Vagina (tissue), 2 donors: Measurements from ENCODE around the gene PPP6R2.
A peak's percentile ranks its signal among the peaks of the same experiment; 100 is the strongest.

Source experiments
- POLR2AphosphoS5 ChIP-seq, 2 donors: sonication (generic); formaldehyde crosslinking; IDR thresholded peaks; one replicate each; pipeline ENCODE4 v1.9.0; 2017; ENCODE audit warnings: antibody characterized with exemption in 2 of 2, mild to moderate bottlenecking in 2 of 2, low read depth in 1 of 2; ENCODE audit not compliant: insufficient read depth in 1 of 2
- TF ChIP-seq, protein P1 (sequence below), 3 experiments: fragments of 450-650 bp in 2 of 3; fragments of 200-600 bp in 1 of 3; sonication (generic) in 1 of 3; IDR thresholded peaks; one replicate each; pipeline ENCODE4 v1.5.1; 2017 to 2019; ENCODE audit warnings: antibody characterized with exemption in 3 of 3, mild to moderate bottlenecking in 2 of 3, moderate library complexity in 2 of 3

DNA sequence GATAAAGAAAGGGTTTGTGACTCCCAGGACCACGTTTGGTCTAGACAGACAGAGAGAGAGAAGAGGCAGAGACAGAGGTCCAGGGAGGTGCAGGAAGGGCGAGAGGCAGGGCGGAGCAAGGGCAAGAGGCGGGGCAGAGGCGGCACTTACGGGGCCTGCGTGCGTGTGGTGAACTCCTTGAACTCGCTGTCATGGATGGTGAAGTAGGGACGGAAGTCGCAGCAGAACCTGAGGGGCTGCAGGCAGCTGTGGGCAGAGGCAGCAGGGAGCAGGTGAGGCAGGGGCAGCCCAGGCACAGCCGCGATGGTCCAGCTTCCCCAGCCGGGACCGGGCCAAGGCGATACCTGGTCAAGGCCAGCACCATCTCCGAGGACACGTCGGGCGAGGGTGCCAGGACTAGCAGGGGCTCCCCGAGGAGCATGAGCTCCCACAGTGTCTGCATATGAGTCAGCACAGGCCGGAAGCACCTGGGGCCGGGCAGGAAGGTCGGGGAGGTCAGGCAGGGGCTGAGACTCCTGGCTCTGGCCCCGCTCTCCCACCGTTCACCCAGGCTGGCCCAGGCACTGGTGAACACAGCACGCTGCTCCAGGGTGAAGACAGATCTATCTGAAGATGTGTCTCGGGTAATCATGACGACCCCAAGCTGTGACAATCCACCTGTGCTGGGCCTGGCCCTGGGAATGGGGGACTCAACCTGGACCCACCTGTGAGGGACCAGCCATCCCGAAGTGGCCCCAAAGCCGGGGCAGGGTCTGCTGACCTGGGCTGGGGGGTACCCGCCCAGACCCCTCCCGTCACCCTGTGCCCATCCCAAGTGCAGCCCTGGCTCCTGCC is 28.5 kb upstream of the PPP6R2 start:
- peak in 1 of 2 donors; percentile 25 for TF ChIP-seq POLR2AphosphoS5 (IDR thresholded peaks at IDR 0.05; ENCODE audit: insufficient read depth in 1 of 2, low read depth in 1 of 2)
- TF ChIP-seq, protein P1, sequence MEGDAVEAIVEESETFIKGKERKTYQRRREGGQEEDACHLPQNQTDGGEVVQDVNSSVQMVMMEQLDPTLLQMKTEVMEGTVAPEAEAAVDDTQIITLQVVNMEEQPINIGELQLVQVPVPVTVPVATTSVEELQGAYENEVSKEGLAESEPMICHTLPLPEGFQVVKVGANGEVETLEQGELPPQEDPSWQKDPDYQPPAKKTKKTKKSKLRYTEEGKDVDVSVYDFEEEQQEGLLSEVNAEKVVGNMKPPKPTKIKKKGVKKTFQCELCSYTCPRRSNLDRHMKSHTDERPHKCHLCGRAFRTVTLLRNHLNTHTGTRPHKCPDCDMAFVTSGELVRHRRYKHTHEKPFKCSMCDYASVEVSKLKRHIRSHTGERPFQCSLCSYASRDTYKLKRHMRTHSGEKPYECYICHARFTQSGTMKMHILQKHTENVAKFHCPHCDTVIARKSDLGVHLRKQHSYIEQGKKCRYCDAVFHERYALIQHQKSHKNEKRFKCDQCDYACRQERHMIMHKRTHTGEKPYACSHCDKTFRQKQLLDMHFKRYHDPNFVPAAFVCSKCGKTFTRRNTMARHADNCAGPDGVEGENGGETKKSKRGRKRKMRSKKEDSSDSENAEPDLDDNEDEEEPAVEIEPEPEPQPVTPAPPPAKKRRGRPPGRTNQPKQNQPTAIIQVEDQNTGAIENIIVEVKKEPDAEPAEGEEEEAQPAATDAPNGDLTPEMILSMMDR (IDR thresholded peaks at IDR 0.05): no peak
